Motor neuron (in vitro differentiated cells): ENCODE data around the gene CLTCL1. TPM values are rescaled to one million over a fixed set of nuclear protein-coding genes. Genes with fewer than 3 reads are reported as not detected.
"Not testable (repeated sequence)": the region's sequence is repeated elsewhere in the genome, so short reads cannot be mapped to it uniquely, and the experiment has no call there.

Experiments used
- ATAC-seq, 8 experiments: fragments of 200-7000 bp; cut with Tn5 transposase; replicated peaks in 6 of 8; 2 replicates each; pipeline ENCODE4 v1.8.0; 2021; ENCODE audit warnings: mild to moderate bottlenecking in 8 of 8, moderate library complexity in 8 of 8
- H3K27ac ChIP-seq, 2 donors: fragments of 250-450 bp; sonication (Bioruptor Pico); 2 replicates each; pipeline ENCODE4 v1.9.0; 2021; ENCODE audit warnings: antibody characterized with exemption in 2 of 2, mild to moderate bottlenecking in 2 of 2, moderate library complexity in 1 of 2
- H3K4me1 ChIP-seq, 2 donors: fragments of 250-450 bp; sonication (Bioruptor Pico); replicated peaks in 1 of 2; 2 replicates each; pipeline ENCODE4 v1.6.1; 2021; ENCODE audit warnings: antibody characterized with exemption in 2 of 2, mild to moderate bottlenecking in 2 of 2, moderate library complexity in 1 of 2
- H3K4me3 ChIP-seq, 5 donors: fragments of 250-450 bp; sonication (Bioruptor Pico); 2 replicates each; pipeline ENCODE4 v1.9.0; 2021; ENCODE audit warnings: antibody characterized with exemption in 5 of 5, mild to moderate bottlenecking in 5 of 5, moderate library complexity in 4 of 5
- WGBS, 10 experiments: fragments of 450-650 bp; shearing (Covaris generic); methylation state at CpG; one replicate each; pipeline ENCODE4 v1.0.0; 2022; 5-methylcytosine and 5-hydroxymethylcytosine counted together
- in situ Hi-C, 9 experiments: fragments of 400-800 bp; cut with MboI; loops; one replicate each; pipeline ENCODE4 v1.15.0; 2021; ENCODE audit warnings: low sequenced_read_pairs in 9 of 9, low pct_unique_long_range_greater_than_20kb in 2 of 9; ENCODE audit not compliant: unreplicated experiment in 9 of 9
- total RNA-seq, 8 experiments: library from RNA; unstranded; fragments of 300-600 nt; gene quantifications; 2 replicates each; pipeline versions ENCODE4 v1.2.3 to v1.2.4, GENCODE V29; 2022

CLTCL1 gene
- total RNA-seq, 8 experiments from 2014 or later, result 3.5 to 12.8 (median 6.1) TPM

- in situ Hi-C loops, result no loop called here
- Histone ChIP-seq H3K4me1 (peaks cover 3 to 13% of the 10 kb centered on the region in 2 donors), H3K27ac (no peak overlapping the region), H3K4me3 (no peak overlapping the region)
- 10 to 83% (median 64%) methylated on average over 2 to 5 of the region's 5 CpGs; no CpG with 5 or more reads in 2 of the 10 experiments for WGBS, 10 experiments
- ATAC-seq, result peak in 2 of 8 experiments; percentile 7 to 58
Observed at GRCh38 chr22:19287076-19287707, 4.3 kb downstream of the CLTCL1 start.

GRCh38 chr22:19285831-19286230, 5.7 kb downstream of the CLTCL1 start:
- in situ Hi-C loops, result no loop called here
- 0 to 56% (median 17%) methylated on average over 1 of the region's 1 CpG; no CpG with 5 or more reads in 5 of the 10 experiments for WGBS, 10 experiments
- no peak for ATAC-seq
- no peak overlapping the region for H3K27ac ChIP-seq
- H3K4me1 ChIP-seq, result peaks cover 3 to 11% of the 10 kb centered on the region in 2 donors
- no peak overlapping the region for H3K4me3 ChIP-seq

GRCh38 chr22:19279143-19279542, 12.4 kb downstream of the CLTCL1 start:
- H3K27ac ChIP-seq, H3K4me3 ChIP-seq, in situ Hi-C loops, H3K4me1 ChIP-seq, ATAC-seq: not testable (repeated sequence)
- WGBS, 10 experiments, result 40 to 100% (median 92%) methylated on average over 1 to 10 of the region's 10 CpGs; no CpG with 5 or more reads in 2 of the 10 experiments

GRCh38 chr22:19277785-19278184, 13.7 kb downstream of the CLTCL1 start:
- WGBS, 10 experiments, result 0 to 100% (median 95%) methylated on average over 1 to 7 of the region's 8 CpGs; no CpG with 5 or more reads in 2 of the 10 experiments
- H3K4me3 ChIP-seq, result no peak overlapping the region
- H3K27ac ChIP-seq, result no peak overlapping the region
- in situ Hi-C loops, result no loop called here
- no peak for ATAC-seq
- H3K4me1 ChIP-seq, result no peaks in the 10 kb centered on the region

GRCh38 chr22:19275919-19276600, 15.5 kb downstream of the CLTCL1 start:
- no peak overlapping the region for H3K27ac ChIP-seq
- H3K4me1 ChIP-seq, result no peaks in the 10 kb centered on the region
- in situ Hi-C loops, result no loop called here
- WGBS, 10 experiments, result 0 to 82% (median 66%) methylated on average over 1 to 6 of the region's 6 CpGs; no CpG with 5 or more reads in 2 of the 10 experiments
- ATAC-seq, result no peak
- no peak overlapping the region for H3K4me3 ChIP-seq

- in situ Hi-C loops, result no loop called here
- 80 to 100% (median 97%) methylated on average over 1 to 7 of the region's 7 CpGs; no CpG with 5 or more reads in 1 of the 10 experiments for WGBS, 10 experiments
- Histone ChIP-seq H3K27ac (no peak overlapping the region), H3K4me1 (no peaks in the 10 kb centered on the region), H3K4me3 (no peak overlapping the region)
- no peak for ATAC-seq
Observed at GRCh38 chr22:19275513-19275912, 16.0 kb downstream of the CLTCL1 start.

GRCh38 chr22:19275104-19275503, 16.4 kb downstream of the CLTCL1 start:
- no peak overlapping the region for H3K4me3 ChIP-seq
- in situ Hi-C loops, result no loop called here
- WGBS, 10 experiments, result 88 to 100% (median 94%) methylated on average over 1 to 8 of the region's 8 CpGs; no CpG with 5 or more reads in 1 of the 10 experiments
- no peak overlapping the region for H3K27ac ChIP-seq
- H3K4me1 ChIP-seq, result no peaks in the 10 kb centered on the region
- no peak for ATAC-seq

- no peak overlapping the region for H3K27ac ChIP-seq
- no peak for ATAC-seq
- no peaks in the 10 kb centered on the region for H3K4me1 ChIP-seq
- H3K4me3 ChIP-seq, result no peak overlapping the region
- in situ Hi-C loops, result no loop called here
- WGBS, 10 experiments, result 60 to 100% (median 84%) methylated on average over 1 to 9 of the region's 10 CpGs; no CpG with 5 or more reads in 1 of the 10 experiments
Observed at GRCh38 chr22:19271856-19272535, 19.5 kb downstream of the CLTCL1 start.

- H3K4me1 ChIP-seq, result no peaks in the 10 kb centered on the region
- in situ Hi-C loops, result no loop called here
- 48 to 93% (median 86%) methylated on average over 1 to 4 of the region's 4 CpGs; no CpG with 5 or more reads in 3 of the 10 experiments for whole genome bisulfite sequencing, 10 experiments
Observed at GRCh38 chr22:19271273-19271855, 20.2 kb downstream of the CLTCL1 start.

GRCh38 chr22:19270873-19271272, 20.6 kb downstream of the CLTCL1 start:
- in situ Hi-C loops, result no loop called here
- Histone ChIP-seq H3K4me3 (no peak overlapping the region), H3K4me1 (no peaks in the 10 kb centered on the region), H3K27ac (no peak overlapping the region)
- 67 to 100% (median 86%) methylated on average over 1 of the region's 1 CpG; no CpG with 5 or more reads in 5 of the 10 experiments for WGBS, 10 experiments
- ATAC-seq, result no peak

More at GRCh38 chr22:19271273-19271855, 20.2 kb downstream of the CLTCL1 start:
- ATAC-seq, result no peak
- Histone ChIP-seq H3K4me3 (no peak overlapping the region), H3K27ac (no peak overlapping the region)

GRCh38 chr22:19266547-19267086, 24.9 kb downstream of the CLTCL1 start:
- no peaks in the 10 kb centered on the region for H3K4me1 ChIP-seq
- in situ Hi-C loops, result no loop called here
- no peak overlapping the region for H3K27ac ChIP-seq
- 60 to 100% (median 90%) methylated on average over 1 to 2 of the region's 2 CpGs for WGBS, 10 experiments
- ATAC-seq, result no peak
- H3K4me3 ChIP-seq, result no peak overlapping the region

- Histone ChIP-seq H3K4me1 (no peaks in the 10 kb centered on the region), H3K4me3 (no peak overlapping the region), H3K27ac (no peak overlapping the region)
- no peak for ATAC-seq
- 58 to 100% (median 85%) methylated on average over 1 to 2 of the region's 2 CpGs for WGBS, 10 experiments
- in situ Hi-C loops, result no loop called here
Observed at GRCh38 chr22:19265779-19266178, 25.7 kb downstream of the CLTCL1 start.

- Histone ChIP-seq H3K27ac (no peak overlapping the region), H3K4me1 (no peaks in the 10 kb centered on the region), H3K4me3 (no peak overlapping the region)
- in situ Hi-C loops, result no loop called here
- peak in 1 of 8 experiments; percentile 44 for ATAC-seq
- WGBS, 10 experiments, result 39 to 93% (median 67%) methylated on average over 2 to 6 of the region's 6 CpGs
Observed at GRCh38 chr22:19260804-19261203, 30.7 kb downstream of the CLTCL1 start.
